Stimulated activated CD4-positive, alpha-beta T cell treated with anti-CD3 and anti-CD28 coated beads, TNF-alpha, amount 100 ng/mL, for 1 hour (primary cell): ENCODE results near the gene DHRS3.
"Not testable (repeated sequence)": the region's sequence is repeated elsewhere in the genome, so short reads cannot be mapped to it uniquely, and the experiment has no call there.

Experiments used
- DNase-seq, 3 donors: peaks; one replicate each; pipeline ENCODE4 v3.0.0-alpha.2; 2020; ENCODE audit warnings: low read depth in 3 of 3, low spot score in 1 of 3

The DHRS3 gene

DNA sequence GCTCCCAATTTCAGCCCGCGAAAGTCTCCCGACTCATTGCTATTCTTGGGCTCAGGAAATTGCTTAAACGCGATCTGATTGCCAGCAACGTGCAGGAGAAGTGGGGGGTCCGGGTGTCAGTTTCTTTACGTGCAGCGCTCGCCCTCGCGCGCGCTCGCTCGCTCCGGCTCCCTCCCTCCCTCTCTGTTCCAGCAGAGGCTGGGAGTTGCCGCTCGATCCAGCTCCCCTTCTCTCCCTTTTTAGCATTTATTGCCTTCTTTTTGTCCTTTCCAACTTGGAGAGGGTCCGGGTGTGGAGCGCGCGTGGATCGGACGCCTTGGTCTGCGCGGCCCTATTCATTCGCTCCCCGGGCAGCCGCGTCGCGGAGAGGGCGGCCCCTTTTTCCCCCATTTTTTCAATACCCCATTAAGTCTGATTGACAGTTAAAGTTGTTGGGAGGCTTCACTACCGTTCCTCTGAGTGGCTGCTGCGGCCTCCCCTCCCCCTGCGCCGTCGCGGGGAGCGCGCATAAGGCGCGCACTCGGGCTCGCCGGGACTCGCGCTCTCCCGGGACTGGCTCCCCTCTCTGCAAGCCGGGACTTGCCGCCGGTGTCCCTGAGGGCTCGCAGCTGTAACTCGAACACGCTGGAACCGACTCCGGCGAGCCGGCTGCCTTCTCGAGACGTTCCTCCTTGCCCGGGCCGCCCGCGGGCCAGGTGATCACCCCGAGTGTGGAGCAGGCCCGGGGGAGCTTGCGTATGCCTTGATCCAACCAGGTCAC lies at the start of gene DHRS3:
Gene DHRS3 (minus strand): TSS at position 310 of the 760 bp plus-strand sequence. CDS start 862 bp downstream, outside the sequence.
- peak in 2 of 3 donors; percentile 43 for DNase-seq

- DNase-seq = no peak
Measured at GRCh38 chr1:12666141-12666735, 48.2 kb upstream of the DHRS3 start.

DNA sequence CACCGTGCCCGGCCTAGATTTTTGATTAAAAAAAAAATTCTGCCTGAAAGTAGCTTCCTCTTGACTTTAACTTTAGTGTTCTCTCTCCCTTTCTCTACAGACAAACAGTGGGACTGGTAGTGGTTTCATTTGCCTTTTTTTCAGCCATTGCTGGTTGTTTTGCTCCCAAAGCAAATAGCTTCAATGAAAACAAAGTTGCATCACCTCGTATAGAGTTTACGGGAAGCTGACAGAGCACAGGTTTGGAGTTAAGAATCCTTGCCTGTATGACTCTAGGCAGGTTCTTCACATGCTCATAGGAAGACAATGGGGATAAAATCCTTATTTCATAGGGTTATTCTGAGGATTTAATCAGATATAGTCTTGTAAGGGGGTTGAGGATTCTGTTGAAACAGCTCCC lies 47.5 kb upstream of the DHRS3 start:
- DNase-seq = no peak

- DNase-seq = no peak
Measured at GRCh38 chr1:12662556-12662955, 44.5 kb upstream of the DHRS3 start.

DNA sequence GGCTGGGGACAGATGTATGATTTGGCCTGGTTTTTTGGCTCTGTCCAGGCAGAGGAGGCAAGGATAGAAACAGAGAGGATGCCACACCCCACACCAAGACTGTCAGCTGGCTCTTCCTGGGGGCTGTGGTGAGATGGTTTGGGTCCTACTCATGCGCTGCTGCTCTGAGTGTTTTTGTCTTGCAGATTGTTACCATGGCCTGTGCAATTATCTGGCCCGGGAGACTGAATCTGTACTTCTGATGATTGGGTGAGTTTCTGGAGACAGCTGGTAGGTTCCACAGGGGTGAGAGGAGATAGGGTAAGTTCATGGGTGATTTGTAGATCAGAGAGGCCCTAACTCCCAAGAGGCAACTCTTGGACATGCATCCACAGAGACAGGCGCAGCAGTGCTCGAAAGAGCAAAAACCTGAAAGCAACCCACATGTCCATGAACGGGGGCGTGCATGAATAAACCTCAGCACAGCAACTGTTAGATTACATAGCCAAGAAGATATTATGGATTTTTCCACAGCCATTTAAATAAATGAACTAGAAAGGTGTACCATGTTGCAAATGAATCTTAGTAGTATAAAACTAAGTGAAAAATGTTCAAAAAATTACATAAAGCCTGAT lies 43.7 kb upstream of the DHRS3 start:
- no peak for DNase-seq

- peak; percentile 28 to 50 (median 44) for DNase-seq
Measured at GRCh38 chr1:12658531-12659453, 40.8 kb upstream of the DHRS3 start.

DNA sequence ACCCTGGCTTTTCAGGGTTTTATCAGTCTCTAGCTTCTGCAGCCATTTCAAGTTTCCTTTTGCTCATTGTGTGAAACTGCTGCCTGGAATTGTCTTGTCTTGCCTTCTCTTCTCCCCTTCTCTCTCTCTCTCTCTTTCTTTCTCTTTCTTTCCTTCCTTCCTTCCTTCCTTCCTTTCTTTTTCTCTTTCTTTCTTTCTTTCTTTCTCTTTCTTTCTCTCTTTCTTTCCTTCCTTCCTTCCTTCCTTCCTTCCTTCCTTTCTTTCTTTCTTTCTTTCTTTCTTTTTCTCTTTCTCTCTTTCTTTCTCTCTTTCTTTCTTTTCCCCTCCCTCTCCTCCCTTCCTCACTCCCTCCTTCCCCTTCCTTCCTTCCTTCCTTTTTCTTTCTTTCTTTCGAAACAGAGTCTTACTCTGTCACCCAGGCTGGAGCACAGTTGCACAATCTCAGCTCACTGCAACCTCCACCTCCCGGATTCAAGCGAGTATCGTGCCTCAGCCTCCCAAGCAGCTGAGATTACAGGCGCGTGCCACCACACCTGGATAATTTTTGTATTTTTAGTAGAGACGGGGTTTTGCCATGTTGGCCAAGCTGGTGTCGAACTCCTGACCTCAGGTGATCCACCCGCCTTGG lies 40.0 kb upstream of the DHRS3 start:
- DNase-seq = not testable (repeated sequence)

DNA sequence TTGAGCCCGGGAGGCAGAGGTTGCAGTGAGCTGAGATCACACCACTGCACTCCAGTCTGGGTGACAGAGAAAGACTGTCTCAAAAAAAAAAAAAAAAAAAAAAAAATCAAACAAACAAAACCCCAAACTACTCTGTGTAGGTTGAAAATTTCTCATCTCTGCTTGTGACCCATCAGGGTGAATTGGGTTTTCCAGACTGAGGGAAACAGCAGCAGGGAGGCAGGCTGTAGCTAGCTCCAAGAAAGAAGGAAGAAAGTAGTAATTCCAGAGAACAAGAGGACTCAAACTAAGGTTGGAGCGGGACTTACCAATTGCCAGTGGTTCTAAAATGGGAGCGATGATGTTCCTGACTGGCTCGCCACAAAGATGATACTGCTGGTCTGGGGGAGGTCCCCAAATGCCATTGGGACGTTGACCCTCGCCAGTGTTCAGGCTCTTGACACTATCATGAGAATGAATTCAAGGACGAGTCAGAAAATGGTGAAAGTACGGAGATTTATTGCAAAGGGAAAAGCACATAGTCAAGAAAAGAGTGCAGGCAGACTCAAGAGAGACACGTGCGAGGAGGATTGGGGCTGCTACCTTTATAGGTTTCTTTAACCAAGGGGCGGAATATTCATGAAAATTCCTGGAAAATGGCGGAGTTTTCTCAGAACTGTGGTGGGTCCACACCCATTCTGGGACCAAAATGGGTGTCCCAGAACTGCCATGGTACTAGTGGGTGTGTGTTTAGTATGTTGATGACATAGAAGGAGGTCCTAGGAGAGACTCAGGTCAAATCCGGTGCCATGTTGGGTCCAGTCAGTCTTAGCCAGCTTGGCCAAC lies 39.3 kb upstream of the DHRS3 start:
- DNase-seq = no peak

- DNase-seq = no peak
Measured at GRCh38 chr1:12656575-12656974, 38.6 kb upstream of the DHRS3 start.

- no peak for DNase-seq
Measured at GRCh38 chr1:12654657-12655056, 36.6 kb upstream of the DHRS3 start.

GRCh38 chr1:12654004-12654567 lies 36.1 kb upstream of the DHRS3 start:
- DNase-seq = no peak

DNA sequence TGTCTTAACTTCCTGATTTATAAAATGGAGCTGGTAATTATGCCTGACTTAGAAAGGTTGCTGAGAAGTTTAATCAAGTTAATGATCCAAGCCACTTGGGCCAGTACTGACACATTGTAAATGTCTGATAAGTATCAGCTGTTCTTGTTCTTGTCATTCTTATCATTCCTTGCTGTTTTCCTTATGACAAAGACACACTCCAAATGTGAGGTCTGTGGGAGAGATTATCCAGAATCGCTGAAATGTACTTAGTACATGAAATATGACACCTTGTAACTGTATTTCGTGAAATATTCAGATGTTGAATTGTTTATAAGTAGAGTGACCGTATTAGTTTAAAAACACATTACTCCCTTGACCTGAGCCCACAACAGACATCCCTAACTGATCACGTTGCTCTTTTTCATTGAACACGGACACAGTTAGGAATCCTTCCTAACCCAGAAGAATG lies 32.0 kb upstream of the DHRS3 start:
- no peak for DNase-seq

DNA sequence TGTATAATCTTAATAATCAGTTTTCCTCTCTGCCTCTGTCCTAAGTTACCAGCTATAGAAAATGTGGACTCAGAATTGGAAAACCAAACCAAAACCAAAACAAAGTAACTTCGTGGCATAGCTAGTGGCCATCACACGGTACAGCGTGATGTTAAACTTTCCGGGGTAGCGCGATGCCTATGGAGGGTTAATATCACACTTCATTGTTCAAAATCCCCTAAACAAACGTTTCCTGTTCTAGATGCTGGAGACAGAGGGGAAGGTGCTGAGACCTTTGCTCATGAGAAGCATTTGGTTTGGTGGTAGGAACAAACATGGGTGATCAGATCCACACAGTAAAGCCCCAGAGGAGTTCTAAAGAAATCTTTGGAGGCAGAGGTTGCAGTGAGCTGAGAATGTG lies 30.7 kb upstream of the DHRS3 start:
- DNase-seq = no peak

GRCh38 chr1:12645401-12645800 lies 27.4 kb upstream of the DHRS3 start:
- not testable (repeated sequence) for DNase-seq

GRCh38 chr1:12644829-12645228 lies 26.8 kb upstream of the DHRS3 start:
- DNase-seq = no peak

DNA sequence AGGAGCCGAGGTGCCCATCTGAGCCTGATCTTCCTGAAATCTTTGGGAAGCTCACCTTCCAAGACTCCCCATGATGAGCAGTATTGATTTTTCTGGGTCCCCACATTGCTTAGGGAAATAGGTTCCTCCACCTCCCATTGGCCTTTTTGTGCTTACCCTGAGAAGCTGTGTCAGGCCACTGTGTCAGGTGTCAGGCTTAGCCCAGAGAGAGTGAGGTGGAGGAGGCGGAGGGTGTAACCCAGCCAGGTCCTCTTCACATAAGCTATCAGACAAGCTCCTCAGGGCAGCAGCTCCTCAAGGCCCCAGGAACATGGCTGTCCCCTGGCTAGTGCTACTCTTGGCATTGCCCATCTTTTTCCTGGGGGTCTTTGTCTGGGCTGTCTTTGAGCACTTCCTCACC lies 26.2 kb upstream of the DHRS3 start:
- DNase-seq = no peak

GRCh38 chr1:12643785-12644184 lies 25.8 kb upstream of the DHRS3 start, which contains the start of gene AADACL4:
AADACL4 (plus strand) TSS chr1:12644085; CDS start chr1:12644547, 462 bp downstream.
- DNase-seq = no peak

GRCh38 chr1:12643079-12643478 lies 25.1 kb upstream of the DHRS3 start:
- DNase-seq = no peak

DNA sequence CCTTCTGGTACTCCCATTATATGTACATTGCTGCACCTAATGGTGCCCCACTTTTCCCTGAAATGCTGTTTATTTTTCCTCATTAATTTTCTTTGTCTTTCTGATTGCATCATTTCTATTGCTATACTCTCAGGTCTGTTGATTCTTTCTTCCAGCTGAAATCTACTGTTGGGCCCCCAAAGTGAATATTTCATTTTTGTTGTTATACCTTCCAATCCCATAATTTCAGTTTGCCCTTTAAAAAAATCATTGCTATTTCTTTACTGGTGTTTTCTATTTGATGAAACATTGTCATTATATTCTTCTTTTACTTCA lies 22.9 kb upstream of the DHRS3 start:
- no peak for DNase-seq
